Nephron progenitor cell (in vitro differentiated cells): Measurements from ENCODE around the gene P4HA3.

Experiments
- DNase-seq: peaks from one replicate; pipeline ENCODE4 v3.0.0; 2021
- H3K27ac Mint-ChIP-seq: 2 replicates; pipeline ENCODE4 v1.8.0; 2021; ENCODE audit warnings: mild to moderate bottlenecking, moderate library complexity, mixed read lengths
- H3K27me3 Mint-ChIP-seq: 2 replicates; pipeline ENCODE4 v1.8.0; 2021; ENCODE audit warnings: mild to moderate bottlenecking, low read depth, mixed read lengths; ENCODE audit not compliant: poor library complexity
- H3K36me3 Mint-ChIP-seq: 2 replicates; pipeline ENCODE4 v1.8.0; 2021; ENCODE audit warnings: low read depth, mixed read lengths
- H3K4me1 Mint-ChIP-seq: 2 replicates; pipeline ENCODE4 v1.8.0; 2021; ENCODE audit warnings: mixed read lengths
- H3K4me3 Mint-ChIP-seq: 2 replicates; pipeline ENCODE4 v1.8.0; 2021; ENCODE audit warnings: mild to moderate bottlenecking, moderate library complexity, mixed read lengths
- H3K9me3 Mint-ChIP-seq: 2 replicates; pipeline ENCODE4 v1.8.0; 2021; ENCODE audit warnings: mild to moderate bottlenecking, moderate library complexity, mixed read lengths
- TF ChIP-seq, protein P1 (sequence below): fragments of 200-600 bp; sonication (generic); IDR thresholded peaks from 2 replicates; pipeline ENCODE4 v1.5.0; 2021; ENCODE audit warnings: antibody characterized with exemption

P4HA3 gene

DNA sequence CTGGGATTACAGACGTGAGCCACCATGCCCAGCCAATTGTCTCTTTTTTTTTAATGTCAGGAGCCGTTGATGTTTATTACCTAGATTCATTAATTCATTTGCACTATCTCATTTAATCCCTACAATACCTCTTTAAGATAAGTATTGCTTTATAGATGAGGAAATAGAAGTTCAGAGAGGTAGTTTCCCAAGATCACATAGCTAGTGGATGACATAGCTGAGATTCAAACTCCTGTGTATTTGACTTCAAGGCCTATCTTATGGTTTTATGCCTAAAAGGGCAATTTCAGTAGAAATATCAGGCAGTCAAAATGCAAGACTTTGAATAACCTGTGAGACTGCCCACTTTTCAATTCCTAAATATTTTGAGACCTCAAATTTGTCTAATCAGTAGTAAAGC lies 73.9 kb downstream of the P4HA3 start:
- Mint-ChIP-seq H3K9me3 (no peaks in the 10 kb centered on the region), H3K4me3 (no peak overlapping the region), H3K27me3 (peaks cover 4% of the 10 kb centered on the region)

GRCh38 chr11:74235121-74235520 lies 76.3 kb downstream of the P4HA3 start:
- no peak for DNase-seq
- peaks cover 4% of the 10 kb centered on the region for H3K27me3 Mint-ChIP-seq
- H3K27ac Mint-ChIP-seq = no peak overlapping the region
- no peaks in the 10 kb centered on the region for H3K4me1 Mint-ChIP-seq
- no peaks in the 10 kb centered on the region for H3K9me3 Mint-ChIP-seq
- no peak overlapping the region for H3K4me3 Mint-ChIP-seq
- peaks cover 31% of the 10 kb centered on the region for H3K36me3 Mint-ChIP-seq
- TF ChIP-seq, protein P1, sequence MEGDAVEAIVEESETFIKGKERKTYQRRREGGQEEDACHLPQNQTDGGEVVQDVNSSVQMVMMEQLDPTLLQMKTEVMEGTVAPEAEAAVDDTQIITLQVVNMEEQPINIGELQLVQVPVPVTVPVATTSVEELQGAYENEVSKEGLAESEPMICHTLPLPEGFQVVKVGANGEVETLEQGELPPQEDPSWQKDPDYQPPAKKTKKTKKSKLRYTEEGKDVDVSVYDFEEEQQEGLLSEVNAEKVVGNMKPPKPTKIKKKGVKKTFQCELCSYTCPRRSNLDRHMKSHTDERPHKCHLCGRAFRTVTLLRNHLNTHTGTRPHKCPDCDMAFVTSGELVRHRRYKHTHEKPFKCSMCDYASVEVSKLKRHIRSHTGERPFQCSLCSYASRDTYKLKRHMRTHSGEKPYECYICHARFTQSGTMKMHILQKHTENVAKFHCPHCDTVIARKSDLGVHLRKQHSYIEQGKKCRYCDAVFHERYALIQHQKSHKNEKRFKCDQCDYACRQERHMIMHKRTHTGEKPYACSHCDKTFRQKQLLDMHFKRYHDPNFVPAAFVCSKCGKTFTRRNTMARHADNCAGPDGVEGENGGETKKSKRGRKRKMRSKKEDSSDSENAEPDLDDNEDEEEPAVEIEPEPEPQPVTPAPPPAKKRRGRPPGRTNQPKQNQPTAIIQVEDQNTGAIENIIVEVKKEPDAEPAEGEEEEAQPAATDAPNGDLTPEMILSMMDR = no peak

More for the DNA sequence above, 73.9 kb downstream of the P4HA3 start:
- DNase-seq = no peak
- Mint-ChIP-seq H3K36me3 (peaks cover 38% of the 10 kb centered on the region), H3K4me1 (no peaks in the 10 kb centered on the region), H3K27ac (no peak overlapping the region)
- TF ChIP-seq, protein P1 = no peak

DNA sequence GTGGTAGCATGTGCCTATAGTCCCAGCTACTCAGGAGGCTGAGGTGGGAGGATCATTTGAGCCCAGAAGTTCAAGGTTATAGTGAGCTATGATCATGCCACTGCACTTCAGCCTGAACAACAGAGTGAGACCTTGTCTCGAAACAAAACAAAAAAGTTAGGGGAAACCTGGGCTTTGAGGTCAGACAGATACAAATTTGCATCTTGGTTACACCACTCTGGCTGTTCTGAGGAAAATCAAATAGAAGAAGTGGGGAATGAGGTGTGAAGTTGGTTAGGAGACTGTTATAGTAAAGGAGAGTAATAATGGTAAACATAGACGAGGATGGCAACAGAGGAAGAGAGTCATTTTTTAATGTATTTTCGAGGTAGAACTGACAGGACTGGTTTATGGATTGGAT lies 77.8 kb downstream of the P4HA3 start:
- Mint-ChIP-seq H3K4me3 (no peak overlapping the region), H3K9me3 (no peaks in the 10 kb centered on the region), H3K36me3 (peaks cover 20% of the 10 kb centered on the region), H3K27me3 (no peaks in the 10 kb centered on the region), H3K27ac (no peak overlapping the region), H3K4me1 (no peaks in the 10 kb centered on the region)
- no peak for DNase-seq
- TF ChIP-seq, protein P1 = no peak

- DNase-seq = no peak
- Mint-ChIP-seq H3K36me3 (peaks cover 20% of the 10 kb centered on the region), H3K27me3 (no peaks in the 10 kb centered on the region), H3K4me1 (no peaks in the 10 kb centered on the region), H3K4me3 (no peak overlapping the region), H3K9me3 (no peaks in the 10 kb centered on the region), H3K27ac (no peak overlapping the region)
- TF ChIP-seq, protein P1 = no peak
These were observed 79.0 kb downstream of the P4HA3 start for GRCh38 chr11:74232311-74232950.

DNA sequence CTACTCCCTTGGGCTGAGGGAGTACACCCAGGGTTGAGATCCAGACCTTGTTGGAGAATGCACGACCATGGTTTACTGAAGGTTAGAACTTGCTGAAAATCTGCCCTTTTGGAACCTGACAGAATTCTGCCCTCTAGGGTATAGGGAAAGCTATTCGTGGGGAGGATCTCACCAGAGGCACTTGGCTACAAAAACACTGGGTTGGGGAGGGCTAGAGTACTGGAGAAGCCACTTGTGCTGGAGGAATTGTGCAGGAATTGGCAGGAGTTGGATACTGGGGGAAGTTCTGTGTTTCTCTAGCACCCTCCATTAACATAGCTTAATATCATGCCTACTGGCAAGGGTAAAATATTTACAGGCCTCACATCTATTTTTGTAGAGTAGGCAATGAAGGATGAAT lies 84.5 kb downstream of the P4HA3 start:
- TF ChIP-seq, protein P1 = no peak
- H3K4me1 Mint-ChIP-seq = no peaks in the 10 kb centered on the region
- H3K9me3 Mint-ChIP-seq = peaks cover 6% of the 10 kb centered on the region
- H3K27ac Mint-ChIP-seq = no peak overlapping the region
- H3K4me3 Mint-ChIP-seq = no peak overlapping the region
- peaks cover 46% of the 10 kb centered on the region for H3K36me3 Mint-ChIP-seq
- DNase-seq = no peak
- H3K27me3 Mint-ChIP-seq = no peaks in the 10 kb centered on the region

DNA sequence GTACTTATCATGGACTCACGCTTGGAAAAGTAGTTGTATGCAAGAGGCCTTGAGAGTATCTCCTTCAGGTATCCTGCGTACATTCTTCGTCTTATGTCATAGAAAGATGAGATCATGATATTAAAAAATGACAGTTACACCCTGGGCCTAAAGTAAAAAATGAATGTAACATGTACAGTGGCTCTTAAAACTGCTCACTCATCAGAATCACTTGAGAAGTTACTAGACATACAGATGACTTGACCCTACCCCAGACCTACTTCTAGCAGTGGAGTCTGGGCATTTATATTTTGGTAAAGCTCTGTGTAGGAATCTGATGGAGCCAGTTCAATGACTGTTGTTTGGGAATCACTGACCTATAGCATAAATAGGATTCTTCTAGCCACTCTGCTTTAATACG lies 85.9 kb downstream of the P4HA3 start:
- Mint-ChIP-seq H3K4me1 (no peaks in the 10 kb centered on the region), H3K9me3 (peaks cover 9% of the 10 kb centered on the region), H3K27me3 (no peaks in the 10 kb centered on the region), H3K4me3 (no peak overlapping the region), H3K27ac (no peak overlapping the region), H3K36me3 (peaks cover 43% of the 10 kb centered on the region)
- TF ChIP-seq, protein P1 = no peak
- no peak for DNase-seq
